HCT116 (cell line): ENCODE measurements around the gene TBC1D19. TPM values are rescaled to one million over a fixed set of nuclear protein-coding genes. Genes with fewer than 3 reads are reported as not detected.

Experiments
- ATAC-seq: fragments of 200-7000 bp; cut with Tn5 transposase; 2 replicates; pipeline ENCODE4 v1.9.1; 2020; ENCODE audit warnings: mild to moderate bottlenecking, moderate library complexity
- BruUV-seq: library from RNA; stranded (reverse); fragments of 400-500 nt; replicated peaks from 2 replicates; lab custom pipeline; 2021; lab: Mats Ljungman, UMichigan
- CTCF ChIA-PET: fragments of 300-600 bp; sonication (Branson Sonifier 250); formaldehyde crosslinking; loops from one replicate; lab custom pipeline; 2021; ENCODE audit warnings: antibody characterized with exemption; lab: Charles Lee
- POLR2A ChIA-PET: fragments of 300-600, 350-600 bp; sonication (Branson Sonifier 250); formaldehyde crosslinking; loops from one replicate; lab custom pipeline; 2021; ENCODE audit warnings: antibody characterized with exemption; lab: Charles Lee
- RAD21 ChIA-PET, 2 experiments: fragments of 300-600 bp; sonication (Branson Sonifier 250); formaldehyde crosslinking; loops; one replicate each; lab custom pipeline; 2023; ENCODE audit warnings: low total read pairs in 2 of 2; ENCODE audit not compliant: uncharacterized antibody in 2 of 2, unreplicated experiment in 2 of 2, low non-redundant PET in 1 of 2; lab: Charles Lee
- DNase-seq: peaks from one replicate; pipeline ENCODE4 v3.0.0-alpha.2; 2010; ENCODE audit warnings: low read depth, low spot score
- H2AFZ ChIP-seq: fragments of 200-600 bp; shearing (Covaris generic), sonication (generic); 2 replicates; pipeline ENCODE4 v1.6.1; 2017; ENCODE audit warnings: low read depth, mixed run types, mixed read lengths, antibody characterized with exemption, low read length; ENCODE audit not compliant: poor library complexity, severe bottlenecking
- H3K27ac ChIP-seq: 2 replicates; pipeline ENCODE4 v1.5.1; 2012; ENCODE audit warnings: low read depth, low read length
- H3K27me3 ChIP-seq: fragments of 200-600 bp; sonication (generic); 2 replicates; pipeline ENCODE4 v1.6.1; 2016; ENCODE audit warnings: mixed run types, low read length, mixed read lengths; ENCODE audit not compliant: insufficient read depth
- H3K36me3 ChIP-seq, 2 experiments: fragments of 200-500 bp in 1 of 2; fragments of 200-600 bp in 1 of 2; sonication (Bioruptor generic) in 1 of 2; sonication (generic) in 1 of 2; 2 replicates each; pipeline versions ENCODE4 v1.5.1 to v1.6.1; 2014 to 2016; ENCODE audit warnings: low read length in 2 of 2, inconsistent platforms in 1 of 2, mixed read lengths in 1 of 2, mixed run types in 1 of 2; ENCODE audit not compliant: insufficient read depth in 2 of 2, control insufficient read depth in 1 of 2
- H3K4me1 ChIP-seq, 2 experiments: fragments of 200-600 bp in 1 of 2; sonication (generic) in 1 of 2; 2 replicates each; pipeline versions ENCODE4 v1.5.1 to v1.6.1; 2012 to 2017; ENCODE audit warnings: low read length in 2 of 2, inconsistent platforms in 1 of 2, mild to moderate bottlenecking in 1 of 2, mixed read lengths in 1 of 2, mixed run types in 1 of 2, moderate library complexity in 1 of 2; ENCODE audit not compliant: insufficient read depth in 2 of 2, control insufficient read depth in 1 of 2
- H3K4me2 ChIP-seq: fragments of 200-600 bp; sonication (generic); 2 replicates; pipeline ENCODE4 v1.6.1; 2017; ENCODE audit warnings: mixed run types, low read length, mixed read lengths
- H3K4me3 ChIP-seq, 2 experiments: fragments of 200-600 bp in 1 of 2; sonication (generic) in 1 of 2; replicated peaks in 1 of 2; 2 replicates each; pipeline ENCODE4 v1.5.1; 2011 to 2016; ENCODE audit warnings: low read length in 2 of 2, control low read depth in 1 of 2, low read depth in 1 of 2, mild to moderate bottlenecking in 1 of 2, mixed read lengths in 1 of 2, mixed run types in 1 of 2
- H3K79me2 ChIP-seq: fragments of 200-600 bp; sonication (generic); 2 replicates; pipeline ENCODE4 v1.6.1; 2017; ENCODE audit warnings: mild to moderate bottlenecking, mixed run types, low read length, moderate library complexity, mixed read lengths; ENCODE audit not compliant: insufficient read depth
- H3K9ac ChIP-seq: fragments of 200-600 bp; sonication (generic); 2 replicates; pipeline ENCODE4 v1.6.1; 2016; ENCODE audit warnings: low read length, mixed read lengths
- H3K9me2 ChIP-seq: fragments of 200-600 bp; sonication (generic), shearing (Covaris generic); 2 replicates; pipeline ENCODE4 v1.6.1; 2017; ENCODE audit warnings: mixed run types, mild to moderate bottlenecking, moderate library complexity; ENCODE audit not compliant: insufficient read depth
- H3K9me3 ChIP-seq, 2 experiments: fragments of 200-500 bp in 1 of 2; fragments of 200-600 bp in 1 of 2; sonication (Bioruptor generic) in 1 of 2; sonication (generic) in 1 of 2; 2 replicates each; pipeline ENCODE4 v1.6.1; 2014 to 2017; ENCODE audit warnings: low read length in 2 of 2, mixed read lengths in 2 of 2, inconsistent platforms in 1 of 2, low read depth in 1 of 2, mild to moderate bottlenecking in 1 of 2, mixed run types in 1 of 2, moderate library complexity in 1 of 2; ENCODE audit not compliant: control insufficient read depth in 1 of 2, insufficient read depth in 1 of 2
- H4K20me1 ChIP-seq: fragments of 200-600 bp; sonication (generic), shearing (Covaris generic); 2 replicates; pipeline ENCODE4 v1.6.1; 2017; ENCODE audit warnings: mixed run types, mild to moderate bottlenecking, moderate library complexity; ENCODE audit not compliant: insufficient read depth
- CEBPB ChIP-seq: IDR thresholded peaks from 2 replicates; pipeline ENCODE4 v1.6.1; 2012; ENCODE audit warnings: low read depth
- CTCF ChIP-seq, 3 experiments: fragments of 200-600 bp in 1 of 3; sonication (generic) in 1 of 3; IDR thresholded peaks in 2 of 3; conservative IDR thresholded peaks in 1 of 3; 2 replicates each; pipeline ENCODE4 v1.5.1; 2012 to 2017; ENCODE audit warnings: low read depth in 2 of 3, low read length in 2 of 3, antibody characterized with exemption in 1 of 3, borderline replicate concordance in 1 of 3, control low read depth in 1 of 3, mild to moderate bottlenecking in 1 of 3, mixed read lengths in 1 of 3, mixed run types in 1 of 3, moderate library complexity in 1 of 3; ENCODE audit not compliant: insufficient read depth in 1 of 3
- EGR1 ChIP-seq: IDR thresholded peaks from 2 replicates; pipeline ENCODE4 v1.6.1; 2012; ENCODE audit warnings: low read depth
- SP1 ChIP-seq: IDR thresholded peaks from 2 replicates; pipeline ENCODE4 v1.6.1; 2012; ENCODE audit warnings: low read depth
- TCF7L2 ChIP-seq: IDR thresholded peaks from 2 replicates; pipeline ENCODE4 v1.7.0; 2011; ENCODE audit warnings: borderline replicate concordance, inconsistent platforms; ENCODE audit not compliant: insufficient read depth, insufficient read length; ENCODE audit errors: extremely low read depth
- YY1 ChIP-seq: IDR thresholded peaks from 2 replicates; pipeline ENCODE4 v1.6.1; 2011; ENCODE audit warnings: low read length, low read depth, moderate library complexity, mild to moderate bottlenecking; ENCODE audit not compliant: insufficient replicate concordance; ENCODE audit errors: extremely low read depth
- ZFX ChIP-seq: fragments of 450-650 bp; IDR thresholded peaks from 2 replicates; pipeline ENCODE4 v1.6.1; 2017
- ZNF274 ChIP-seq: fragments of 200-500 bp; sonication (Bioruptor generic); IDR thresholded peaks from 2 replicates; pipeline ENCODE4 v1.6.1; 2014; ENCODE audit warnings: mild to moderate bottlenecking, low read depth, low read length, inconsistent platforms
- intact Hi-C: fragments of 100-400 bp; cut with micrococcal nuclease; formaldehyde crosslinking; loops from 2 replicates; pipeline ENCODE4 v1.10.0; 2022
- total RNA-seq: library from RNA; stranded (reverse); gene quantifications from one replicate; pipeline ENCODE4 v1.2.1, GENCODE V29; 2021; ENCODE audit not compliant: unreplicated experiment
- TF ChIP-seq, protein P1 (sequence below): IDR thresholded peaks from 2 replicates; pipeline ENCODE4 v1.6.1; 2012; ENCODE audit warnings: low read depth

Gene TBC1D19
- total RNA-seq, 1 experiment from 2014 or later, result 25.4 TPM

- TF ChIP-seq, protein P1, sequence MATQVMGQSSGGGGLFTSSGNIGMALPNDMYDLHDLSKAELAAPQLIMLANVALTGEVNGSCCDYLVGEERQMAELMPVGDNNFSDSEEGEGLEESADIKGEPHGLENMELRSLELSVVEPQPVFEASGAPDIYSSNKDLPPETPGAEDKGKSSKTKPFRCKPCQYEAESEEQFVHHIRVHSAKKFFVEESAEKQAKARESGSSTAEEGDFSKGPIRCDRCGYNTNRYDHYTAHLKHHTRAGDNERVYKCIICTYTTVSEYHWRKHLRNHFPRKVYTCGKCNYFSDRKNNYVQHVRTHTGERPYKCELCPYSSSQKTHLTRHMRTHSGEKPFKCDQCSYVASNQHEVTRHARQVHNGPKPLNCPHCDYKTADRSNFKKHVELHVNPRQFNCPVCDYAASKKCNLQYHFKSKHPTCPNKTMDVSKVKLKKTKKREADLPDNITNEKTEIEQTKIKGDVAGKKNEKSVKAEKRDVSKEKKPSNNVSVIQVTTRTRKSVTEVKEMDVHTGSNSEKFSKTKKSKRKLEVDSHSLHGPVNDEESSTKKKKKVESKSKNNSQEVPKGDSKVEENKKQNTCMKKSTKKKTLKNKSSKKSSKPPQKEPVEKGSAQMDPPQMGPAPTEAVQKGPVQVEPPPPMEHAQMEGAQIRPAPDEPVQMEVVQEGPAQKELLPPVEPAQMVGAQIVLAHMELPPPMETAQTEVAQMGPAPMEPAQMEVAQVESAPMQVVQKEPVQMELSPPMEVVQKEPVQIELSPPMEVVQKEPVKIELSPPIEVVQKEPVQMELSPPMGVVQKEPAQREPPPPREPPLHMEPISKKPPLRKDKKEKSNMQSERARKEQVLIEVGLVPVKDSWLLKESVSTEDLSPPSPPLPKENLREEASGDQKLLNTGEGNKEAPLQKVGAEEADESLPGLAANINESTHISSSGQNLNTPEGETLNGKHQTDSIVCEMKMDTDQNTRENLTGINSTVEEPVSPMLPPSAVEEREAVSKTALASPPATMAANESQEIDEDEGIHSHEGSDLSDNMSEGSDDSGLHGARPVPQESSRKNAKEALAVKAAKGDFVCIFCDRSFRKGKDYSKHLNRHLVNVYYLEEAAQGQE, result no peak
- TF ChIP-seq CTCF (IDR thresholded peaks at IDR 0.05 in 2 of 3, conservative IDR thresholded peaks at IDR 0.05 in 1 of 3; ENCODE audit: borderline replicate concordance in 1 of 3, insufficient read depth in 1 of 3, low read depth in 2 of 3, low read length in 2 of 3) (no peak), SP1 (no peak)
These were observed 106.6 kb downstream of the TBC1D19 start (continued) for GRCh38 chr4:26690506-26690905.

- no peak overlapping the region for H3K27ac ChIP-seq
- H3K9me3 ChIP-seq, result no peaks in the 10 kb centered on the region
- H3K9ac ChIP-seq, result no peak overlapping the region
- intact Hi-C loops, result no loop called here
- no peak for DNase-seq
- H3K4me3 ChIP-seq, result no peak overlapping the region
- H3K36me3 ChIP-seq, result no peaks in the 10 kb centered on the region
- H3K79me2 ChIP-seq, result no peaks in the 10 kb centered on the region
- ChIA-PET RAD21 (no interaction called here), CTCF (no interaction called here), POLR2A (no interaction called here)
- peaks cover 2 to 14% of the 10 kb centered on the region in 2 experiments; a peak in 2 of 4 replicates for H3K4me1 ChIP-seq
- no peaks in the 10 kb centered on the region for H3K27me3 ChIP-seq
- no peak overlapping the region for H2AFZ ChIP-seq
- no peaks in the 10 kb centered on the region for H4K20me1 ChIP-seq
- 0 out of 2 replicates have a peak overlapping the region, but pooled peaks have one; percentile 1 for H3K4me2 ChIP-seq
- ATAC-seq, result no peak
- H3K9me2 ChIP-seq, result no peaks in the 10 kb centered on the region
- no TSS peak for BruUV-seq
- TF ChIP-seq SP1, result no peak
- no peak for TF ChIP-seq CEBPB
- TF ChIP-seq ZFX, result no peak
- TF ChIP-seq, protein P1, result no peak
- TF ChIP-seq TCF7L2, result no peak
- no peak for TF ChIP-seq CTCF (IDR thresholded peaks at IDR 0.05 in 2 of 3, conservative IDR thresholded peaks at IDR 0.05 in 1 of 3; ENCODE audit: borderline replicate concordance in 1 of 3, insufficient read depth in 1 of 3, low read depth in 2 of 3, low read length in 2 of 3)
- no peak for TF ChIP-seq ZNF274
- no peak for TF ChIP-seq EGR1
- no peak for TF ChIP-seq YY1
These were observed 108.3 kb downstream of the TBC1D19 start for GRCh38 chr4:26692014-26692726.
